OCI-M1 (cell line): ENCODE results near the gene RFTN1.
A peak's percentile ranks its signal among the peaks of the same experiment; 100 is the strongest.

Experiments used
- DNase-seq: peaks from one replicate; lab custom pipeline; 2025; lab: John Stamatoyannopoulos, UW

The RFTN1 gene

GRCh38 chr3:16377847-16378302, 135.6 kb downstream of the RFTN1 start:
- no peak for DNase-seq

DNA sequence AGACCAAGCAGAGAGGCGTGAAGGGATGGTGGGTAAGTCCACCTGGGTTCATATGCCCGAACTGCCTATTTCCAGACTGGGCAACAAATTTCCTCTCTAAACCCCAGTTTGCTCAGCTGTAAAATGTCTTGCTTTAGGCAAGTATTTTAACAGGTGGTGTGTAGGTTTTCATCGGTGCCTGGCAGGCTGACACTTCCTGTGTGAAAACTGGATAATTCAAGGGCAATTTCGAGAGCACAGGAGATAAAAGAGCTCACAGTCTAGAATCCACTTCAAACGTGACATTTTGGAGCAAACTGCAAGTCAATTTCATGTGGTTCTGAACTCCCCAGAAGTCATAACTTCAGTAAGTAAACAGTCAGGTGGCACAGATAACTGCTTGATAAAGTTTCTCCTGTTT, 136.3 kb downstream of the RFTN1 start:
- DNase-seq: no peak

- no peak for DNase-seq
These were observed 137.6 kb downstream of the RFTN1 start for GRCh38 chr3:16375891-16376290.

DNA sequence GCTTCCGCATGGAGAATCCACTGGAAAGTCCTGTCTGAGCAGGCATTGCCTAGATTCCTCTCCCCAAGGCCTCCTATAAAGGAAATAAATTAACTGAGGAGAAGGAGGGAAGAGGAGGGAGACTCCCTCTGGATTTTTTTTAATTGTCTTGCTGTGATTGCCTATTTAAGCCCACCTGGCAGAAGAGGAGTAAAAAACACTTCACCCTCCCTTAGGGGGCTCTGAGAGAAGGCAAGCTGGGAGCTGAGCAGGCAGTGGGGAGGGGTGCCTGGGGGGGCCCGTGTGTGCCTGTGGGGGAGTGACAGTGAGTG, 138.6 kb downstream of the RFTN1 start:
- no peak for DNase-seq

DNA sequence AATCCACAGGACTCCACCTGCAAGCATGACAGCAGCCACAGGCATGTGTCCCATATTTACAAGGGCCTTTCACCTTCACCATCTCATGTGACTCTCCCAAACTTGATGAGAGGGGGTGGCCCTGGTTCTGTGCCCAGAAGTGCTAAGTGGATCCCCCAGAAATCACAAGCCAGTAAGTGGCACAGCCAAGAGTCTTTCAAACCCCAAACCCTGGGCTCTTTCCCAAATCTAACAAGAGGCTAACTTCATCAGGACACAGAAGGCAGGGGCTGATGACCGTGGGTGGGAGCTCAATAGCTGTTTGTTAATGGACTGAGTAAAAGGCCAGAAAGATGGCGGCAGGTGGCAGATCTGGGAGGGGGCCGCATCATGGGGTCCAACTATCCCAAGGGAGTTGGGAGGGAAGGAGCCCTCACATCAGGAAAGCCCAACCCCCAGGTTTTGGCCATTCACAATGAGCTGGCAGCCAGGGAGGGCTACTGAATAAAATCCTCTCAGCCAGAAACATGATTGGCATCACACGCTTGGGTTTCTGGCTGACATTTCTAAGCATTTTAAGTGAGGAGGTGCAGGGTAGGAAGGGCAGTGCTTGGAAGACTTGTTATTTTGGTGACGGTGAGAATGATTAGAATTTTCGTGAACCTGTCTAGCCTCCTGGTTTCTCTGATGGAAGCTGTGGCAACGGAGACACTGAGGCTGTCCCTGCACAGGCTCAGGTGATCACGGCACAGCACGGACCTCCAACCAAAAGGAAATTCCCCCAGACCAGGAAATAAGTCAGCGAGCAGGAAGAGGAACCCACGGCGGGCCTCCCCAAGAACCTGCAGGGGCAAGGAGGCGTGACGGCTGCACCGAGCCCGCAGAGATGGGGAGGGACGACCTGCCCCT, 139.2 kb downstream of the RFTN1 start:
- DNase-seq: no peak

- no peak for DNase-seq
These were observed 140.1 kb downstream of the RFTN1 start for GRCh38 chr3:16373341-16373946.

DNA sequence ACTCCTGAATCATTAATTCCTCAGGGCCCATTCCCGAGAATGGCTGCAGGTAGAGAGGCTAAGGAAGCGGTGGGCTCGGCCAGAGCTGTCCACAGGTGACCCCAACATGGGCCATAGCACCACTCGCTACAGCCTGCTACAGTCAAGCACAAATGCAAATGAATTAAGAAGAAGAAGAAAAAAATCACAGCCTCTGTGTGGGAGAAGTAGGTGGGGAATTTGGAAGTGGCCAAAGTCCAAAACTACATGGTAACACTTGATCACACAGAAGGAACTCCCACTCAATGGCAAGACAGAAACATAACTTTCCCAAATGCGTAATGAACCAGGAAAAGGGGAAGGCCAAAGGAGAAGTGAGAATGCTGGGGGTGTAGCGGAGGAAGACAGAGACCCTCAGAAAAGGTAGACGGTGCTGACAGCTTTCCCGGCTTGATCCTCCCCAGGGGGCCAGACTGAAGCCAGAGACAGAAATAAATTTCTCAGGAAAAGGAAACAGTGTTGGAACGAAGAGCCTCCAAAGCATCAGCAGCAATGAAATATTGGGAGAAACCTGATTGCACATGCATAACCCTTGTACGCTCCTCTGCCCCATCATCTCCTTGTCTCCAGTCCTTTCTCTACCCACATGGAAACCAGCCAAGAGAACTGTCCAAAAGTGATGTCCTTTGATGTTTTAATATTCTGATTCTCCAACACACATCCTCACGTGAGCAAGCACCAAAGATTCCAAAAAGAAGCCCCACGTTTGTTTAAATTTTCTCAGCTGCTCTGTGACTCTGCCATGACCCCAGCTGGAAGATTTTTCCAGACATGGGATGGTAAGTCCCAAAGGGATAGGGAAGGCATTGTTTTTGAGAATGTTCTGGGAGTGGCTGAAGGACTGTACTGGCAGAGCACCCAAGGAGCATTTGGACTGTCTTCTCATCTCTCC, 140.9 kb downstream of the RFTN1 start:
- no peak for DNase-seq

- no peak for DNase-seq
These were observed 142.4 kb downstream of the RFTN1 start for GRCh38 chr3:16370872-16371740.

DNA sequence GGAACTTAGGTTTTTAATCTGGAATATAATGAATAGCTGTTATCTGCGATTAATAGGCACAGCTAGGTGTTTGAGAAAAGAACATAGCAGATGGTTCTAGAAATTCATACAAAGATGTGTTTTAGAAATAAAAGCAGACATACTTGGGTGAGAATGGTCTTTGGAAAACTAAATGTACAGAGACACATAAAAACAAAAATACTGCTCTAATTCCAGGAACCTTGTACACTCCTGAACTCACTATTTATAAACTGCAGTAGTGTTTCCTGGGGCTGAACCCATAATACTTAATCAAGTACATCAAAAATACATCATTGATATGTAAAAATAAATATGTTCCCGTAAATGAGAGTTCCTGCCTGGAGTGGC, 143.0 kb downstream of the RFTN1 start:
- DNase-seq: no peak

DNA sequence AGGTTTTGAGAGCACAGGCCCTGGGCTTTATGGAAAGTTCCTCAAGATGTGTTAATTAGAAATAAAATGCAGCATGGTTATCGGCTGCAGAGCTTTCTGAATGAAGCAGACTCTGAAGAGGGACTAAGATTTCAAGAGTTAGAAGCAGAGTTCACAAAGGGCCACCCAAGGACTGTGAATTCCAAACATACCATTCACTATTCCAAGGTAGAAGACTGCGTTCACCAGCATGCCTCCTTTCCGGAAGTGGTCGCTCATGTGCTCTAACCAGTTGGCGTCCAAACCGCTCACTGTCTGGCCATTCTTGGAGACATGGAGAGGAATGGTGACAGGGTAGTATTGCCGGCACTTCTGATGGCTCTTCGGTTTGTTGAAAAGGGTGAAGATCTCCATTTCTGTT, 143.6 kb downstream of the RFTN1 start:
- DNase-seq: no peak

DNA sequence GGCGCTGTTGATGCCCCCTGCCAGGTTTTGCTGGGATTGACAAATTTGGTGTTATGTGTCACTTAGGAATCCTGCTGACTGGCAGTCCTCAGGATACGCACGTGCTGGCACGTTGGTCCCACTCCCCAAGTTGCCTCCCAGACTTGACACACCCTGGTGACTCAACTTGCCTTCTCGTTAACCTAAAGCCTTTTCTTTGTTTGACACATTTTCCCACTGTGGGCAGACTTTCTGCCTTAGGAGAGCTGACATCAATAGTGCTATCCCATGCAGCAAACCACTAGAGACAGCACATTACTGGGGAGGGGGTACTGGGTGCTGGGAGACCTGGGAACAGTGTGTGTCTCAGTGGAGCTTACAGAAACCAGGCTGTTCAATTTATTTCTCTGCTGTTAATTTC, 144.2 kb downstream of the RFTN1 start:
- no peak for DNase-seq

DNA sequence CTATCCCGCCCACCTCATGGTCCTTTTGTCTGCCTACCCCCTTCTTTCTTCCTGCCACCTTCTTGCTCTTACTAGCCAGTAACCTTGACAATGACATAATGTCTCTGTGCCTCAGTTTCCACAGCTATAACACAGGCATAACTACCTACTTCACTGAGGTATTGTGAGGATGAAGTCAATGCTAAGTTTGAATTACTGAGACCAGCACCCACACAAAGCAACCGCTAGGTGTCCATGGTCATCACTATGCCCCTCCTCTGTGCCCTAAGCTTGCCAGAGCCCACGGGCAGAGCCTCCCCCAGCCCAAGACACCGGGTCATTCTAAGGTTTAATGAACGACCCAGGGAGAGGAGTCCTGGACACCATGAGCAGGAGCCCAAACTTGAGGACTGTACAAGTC, 146.9 kb downstream of the RFTN1 start:
- DNase-seq: no peak

DNA sequence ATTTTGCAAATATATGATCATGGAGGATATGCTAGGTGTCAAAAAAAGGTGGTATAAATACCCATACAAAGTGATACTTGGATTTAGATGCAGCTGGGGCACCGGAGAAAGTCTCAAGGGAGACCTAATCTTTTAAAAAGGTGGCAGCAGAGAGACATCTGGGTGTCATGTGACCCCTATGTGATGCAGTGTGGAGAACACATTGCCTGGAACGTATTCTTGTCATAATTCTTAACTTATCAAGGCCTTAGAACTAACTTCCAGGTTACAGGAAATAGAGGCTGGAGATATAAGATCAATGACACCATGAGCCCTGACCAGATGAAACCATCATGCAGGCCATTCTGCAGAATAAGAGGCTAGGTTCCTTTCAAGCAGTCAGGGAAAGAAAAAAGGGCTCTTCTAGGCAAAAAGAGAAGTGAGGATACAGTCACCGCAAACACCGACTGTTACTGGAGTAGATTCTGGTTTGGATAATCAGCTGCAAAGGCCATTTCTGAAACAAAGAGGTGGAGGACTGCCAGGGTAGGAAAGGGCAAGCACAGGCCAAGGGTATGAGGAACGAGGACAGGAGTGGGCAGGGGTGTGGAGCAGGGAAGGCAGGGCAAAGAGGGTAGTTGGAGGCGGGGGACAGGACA, 147.9 kb downstream of the RFTN1 start:
- DNase-seq: peak; percentile 18

DNA sequence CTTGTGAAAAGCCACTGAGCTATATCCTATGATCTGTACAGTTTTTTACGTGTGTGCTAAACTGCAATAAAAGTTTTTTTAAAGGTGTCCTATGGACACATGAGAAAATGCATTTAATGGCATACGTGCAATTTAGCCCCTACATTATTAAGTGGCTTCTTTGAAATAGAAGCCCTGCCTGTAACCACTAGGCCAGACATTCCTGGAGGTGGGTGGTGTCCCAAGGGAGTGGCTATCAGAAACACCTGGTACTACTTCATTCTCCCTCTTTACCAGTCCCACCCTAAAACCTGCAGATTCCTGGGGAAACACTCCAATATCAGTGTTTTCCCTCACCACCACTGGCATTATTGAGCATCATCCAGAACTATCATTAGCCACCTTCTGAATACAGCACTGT, 148.5 kb downstream of the RFTN1 start:
- no peak for DNase-seq

DNA sequence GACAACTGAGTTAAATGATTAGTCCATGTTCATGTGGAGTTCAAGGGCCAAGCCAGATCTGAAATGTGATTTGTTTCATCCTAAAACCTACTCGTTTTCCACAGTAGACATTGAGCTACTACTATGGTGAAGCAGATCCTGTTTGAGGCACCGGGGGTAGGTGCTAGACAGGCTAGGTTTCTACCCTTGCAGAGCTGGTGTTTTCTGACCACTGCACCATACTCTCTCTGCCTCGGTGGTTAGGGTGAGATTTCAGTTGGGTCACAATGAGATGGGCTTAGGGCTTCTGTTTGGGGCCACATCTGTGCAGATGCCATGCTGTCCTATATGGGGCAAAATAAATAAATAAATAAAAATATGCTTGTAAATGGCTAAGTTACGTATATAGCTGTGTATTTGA, 149.2 kb downstream of the RFTN1 start:
- no peak for DNase-seq

- no peak for DNase-seq
These were observed 149.9 kb downstream of the RFTN1 start for GRCh38 chr3:16363636-16364035.

- no peak for DNase-seq
These were observed 150.7 kb downstream of the RFTN1 start for GRCh38 chr3:16362770-16363169.

DNA sequence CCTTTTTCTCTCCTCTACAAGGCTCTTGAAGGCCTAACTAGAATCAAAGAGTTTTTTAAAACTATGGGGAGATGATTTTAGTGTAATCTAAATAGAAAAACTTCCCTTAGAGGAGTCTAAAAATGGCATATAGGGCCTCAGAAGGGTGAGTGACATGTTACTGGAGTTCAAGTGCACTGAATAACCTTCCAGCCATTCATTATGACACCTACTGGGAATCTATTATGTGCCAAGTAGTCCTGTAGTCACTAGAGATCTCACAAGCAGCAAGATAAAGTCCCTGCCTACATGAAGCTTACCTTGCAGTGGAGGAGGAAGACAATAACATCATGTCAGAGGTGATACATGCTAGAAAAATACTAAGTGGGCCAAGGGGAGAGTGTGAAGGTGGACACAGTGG, 152.4 kb downstream of the RFTN1 start:
- no peak for DNase-seq

DNA sequence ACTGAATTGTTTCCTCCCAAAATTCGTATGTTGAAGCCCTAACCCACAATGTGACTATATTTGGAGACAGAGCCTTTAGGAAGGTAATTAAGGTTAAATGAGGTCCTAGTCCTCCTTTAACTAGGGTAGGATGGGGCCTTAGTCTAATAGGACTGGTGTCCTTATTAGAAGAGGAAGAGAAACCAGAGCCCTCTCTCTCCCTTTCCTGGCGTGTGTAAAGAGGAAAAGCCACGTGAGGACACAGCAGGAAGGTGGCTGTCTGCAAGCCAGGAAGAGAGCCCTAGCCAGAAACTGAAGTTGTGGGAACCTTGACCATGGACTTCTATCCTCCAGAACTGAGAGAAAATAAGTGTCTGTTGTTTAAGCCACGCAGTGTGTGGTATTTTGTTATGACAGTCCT, 154.2 kb downstream of the RFTN1 start:
- no peak for DNase-seq

DNA sequence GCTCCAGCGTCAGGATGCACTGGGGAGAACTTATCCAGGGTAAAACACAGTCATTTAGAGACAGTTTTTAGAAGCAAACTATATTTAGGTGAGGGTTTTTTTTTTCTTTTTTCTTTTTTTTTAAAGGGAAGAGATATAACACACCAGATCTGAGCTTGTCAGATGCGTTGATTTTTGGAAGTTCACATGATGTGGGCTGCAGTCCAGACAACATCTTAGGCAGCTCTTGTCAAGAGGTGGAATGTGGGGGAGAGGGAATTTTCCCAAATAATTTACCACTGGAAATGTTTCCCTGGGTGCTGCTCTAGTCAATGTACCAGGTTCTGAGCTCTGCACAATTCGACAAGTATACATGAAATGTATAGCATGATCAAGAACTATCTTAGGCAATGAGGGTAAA, 155.2 kb downstream of the RFTN1 start:
- no peak for DNase-seq
